Upper lobe of left lung (tissue), 6 donors: ENCODE results near the gene MLN. TPM values are rescaled to one million over a fixed set of nuclear protein-coding genes. Genes with fewer than 3 reads are reported as not detected.
A peak's percentile ranks its signal among the peaks of the same experiment; 100 is the strongest.

Experiments used
- ATAC-seq, 2 donors: fragments of 200-7000 bp; cut with Tn5 transposase; one replicate each; pipeline ENCODE4 v1.9.1; 2022; ENCODE audit warnings: mild to moderate bottlenecking in 2 of 2, moderate library complexity in 2 of 2; ENCODE audit not compliant: low FRiP score in 2 of 2
- DNase-seq, 2 donors: peaks; one replicate each; pipeline ENCODE4 v3.0.0-alpha.2; 2019 to 2020
- H3K27ac ChIP-seq, 4 donors: fragments of 200-600 bp; sonication (generic); one replicate each; pipeline ENCODE4 v1.5.1; 2016 to 2019
- H3K27me3 ChIP-seq, 4 donors: fragments of 200-600 bp; sonication (generic); one replicate each; pipeline ENCODE4 v1.5.1; 2017 to 2019
- H3K36me3 ChIP-seq, 4 donors: fragments of 200-600 bp; sonication (generic); one replicate each; pipeline ENCODE4 v1.5.1; 2016 to 2019
- H3K4me1 ChIP-seq, 4 donors: fragments of 200-600 bp; sonication (generic); one replicate each; pipeline ENCODE4 v1.5.1; 2018 to 2019
- H3K4me3 ChIP-seq, 4 donors: fragments of 200-600 bp; sonication (generic); one replicate each; pipeline ENCODE4 v1.5.1; 2017 to 2019; ENCODE audit warnings: mild to moderate bottlenecking in 2 of 4, moderate library complexity in 1 of 4
- H3K9me3 ChIP-seq, 4 donors: fragments of 200-600 bp; sonication (generic); one replicate each; pipeline ENCODE4 v1.5.1; 2018 to 2019
- EP300 ChIP-seq, 4 donors: sonication (generic); formaldehyde crosslinking; IDR thresholded peaks; one replicate each; pipeline ENCODE4 v1.5.1; 2017; ENCODE audit warnings: antibody characterized with exemption in 4 of 4, control low read depth in 2 of 4
- POLR2A ChIP-seq, 4 donors: fragments of 450-650 bp; IDR thresholded peaks; one replicate each; pipeline ENCODE4 v1.5.1; 2016 to 2017; ENCODE audit warnings: antibody characterized with exemption in 4 of 4, mild to moderate bottlenecking in 2 of 4
- POLR2AphosphoS5 ChIP-seq, 2 donors: sonication (generic); formaldehyde crosslinking; IDR thresholded peaks; one replicate each; pipeline ENCODE4 v1.5.1; 2017; ENCODE audit warnings: antibody characterized with exemption in 2 of 2
- WGBS, 2 donors: methylation state at CpG; one replicate each; pipeline ENCODE4 v1.1.5; 2017 to 2018; 5-methylcytosine and 5-hydroxymethylcytosine counted together
- total RNA-seq, 6 donors: library from RNA; depleted of rRNA in 4 of 6; stranded (reverse); fragments of >200 nt in 4 of 6; gene quantifications; one replicate each; pipeline versions ENCODE4 v1.1.0 to v1.2.1, GENCODE V29; 2016 to 2021
- TF ChIP-seq, protein P1 (sequence below), 6 experiments: fragments of 450-650 bp in 4 of 6; fragments of 200-600 bp in 2 of 6; sonication (generic) in 2 of 6; IDR thresholded peaks; one replicate each; pipeline ENCODE4 v1.5.1; 2016 to 2019; ENCODE audit warnings: antibody characterized with exemption in 6 of 6
- donor health status: DM: no; HTN: no; CAD: no; lungs with moderate emphysema.
- donor health status: DM: no; HTN: yes; CAD: no; lungs with severe emphysema.

Gene MLN
- total RNA-seq, 6 donors from 2014 or later = not detected

DNA sequence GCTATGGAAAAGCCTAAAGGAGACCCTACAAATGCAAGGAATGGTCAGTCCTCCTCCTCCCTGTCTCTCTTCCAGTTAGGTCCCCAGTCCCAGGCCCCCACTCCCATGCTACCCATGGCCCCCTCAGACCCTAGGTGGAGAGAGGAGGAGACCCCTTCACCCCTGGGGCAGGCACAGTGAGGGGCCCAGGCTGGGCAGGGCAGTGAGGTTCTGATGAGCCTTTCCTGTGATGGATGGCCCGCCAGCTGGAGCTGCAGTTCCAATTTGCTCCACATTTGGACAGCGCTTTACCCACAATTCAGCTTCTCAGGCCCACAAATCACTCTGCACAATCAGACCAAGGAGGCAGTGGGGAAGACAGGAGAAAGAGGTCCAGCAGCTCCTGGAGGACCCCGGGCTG is 37.3 kb upstream of the MLN start:
- Histone ChIP-seq H3K9me3 (no peaks in the 10 kb centered on the region), H3K4me1 (peaks cover 11 to 22% (median 14%) of the 10 kb centered on the region in 4 donors), H3K4me3 (no peak overlapping the region), H3K27me3 (no peaks in the 10 kb centered on the region), H3K36me3 (no peaks in the 10 kb centered on the region), H3K27ac (no peak overlapping the region)
- no peak for ATAC-seq
- TF ChIP-seq POLR2AphosphoS5 (IDR thresholded peaks at IDR 0.05) (no peak), POLR2A (IDR thresholded peaks at IDR 0.05) (no peak), EP300 (IDR thresholded peaks at IDR 0.05) (no peak)
- WGBS, 2 donors = 92 to 100% methylated on average over 3 of the region's 3 CpGs
- DNase-seq = no peak

DNA sequence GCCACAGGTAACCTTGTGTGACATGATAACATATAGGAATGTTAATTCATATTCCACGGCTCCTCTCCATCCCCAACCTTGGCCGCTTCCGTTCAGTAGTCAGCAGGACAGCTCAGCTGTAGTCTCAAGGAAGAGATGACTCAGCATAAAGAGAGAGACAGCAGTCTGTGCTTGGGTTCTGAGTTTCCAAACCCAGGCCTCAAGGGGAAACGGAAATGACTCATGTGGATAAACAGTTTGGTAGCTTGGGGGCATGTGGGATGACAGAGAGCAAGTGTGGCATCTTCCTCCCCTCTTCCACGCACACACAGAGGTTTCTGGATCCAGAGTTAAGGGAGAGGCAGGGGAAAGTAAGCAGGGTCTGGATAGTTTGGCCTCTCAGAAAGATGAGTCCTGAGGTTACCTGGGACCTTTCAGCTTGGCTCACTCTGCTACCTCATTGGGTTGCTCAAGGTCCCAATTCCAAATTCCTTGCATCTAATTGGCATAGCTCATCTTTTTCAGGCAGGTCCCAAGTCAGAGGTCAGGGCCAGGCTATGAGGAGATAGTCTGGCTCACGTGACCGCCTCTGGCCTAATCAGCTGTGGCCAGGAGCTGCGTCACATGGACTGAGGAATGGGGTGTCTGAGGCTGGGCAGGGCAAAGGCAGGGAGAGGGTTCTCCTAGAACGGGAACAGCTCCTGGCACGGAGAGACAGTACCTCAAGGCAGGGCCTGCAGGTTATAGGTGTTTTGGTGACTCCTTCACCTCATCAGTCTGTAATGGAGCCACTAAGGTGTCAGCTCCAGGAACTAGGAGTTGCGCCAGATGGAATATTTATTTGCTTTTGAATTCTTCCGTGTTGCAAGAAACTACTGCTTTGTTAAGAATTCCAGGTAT is 36.5 kb upstream of the MLN start:
- WGBS, 2 donors = 57 to 58% methylated on average over 11 to 12 of the region's 12 CpGs
- H3K36me3 ChIP-seq = no peaks in the 10 kb centered on the region
- ATAC-seq = peak; percentile 65 to 85
- H3K4me1 ChIP-seq = peaks cover 11 to 22% (median 14%) of the 10 kb centered on the region in 4 donors
- DNase-seq = peak in 1 of 2 donors; percentile 48
- peak overlapping the region; percentile 2 to 40 (median 14) for H3K27ac ChIP-seq
- H3K4me3 ChIP-seq = no peak overlapping the region
- H3K9me3 ChIP-seq = no peaks in the 10 kb centered on the region
- H3K27me3 ChIP-seq = no peaks in the 10 kb centered on the region
- TF ChIP-seq POLR2A (IDR thresholded peaks at IDR 0.05) = no peak
- peak; percentile 33 to 46 for TF ChIP-seq POLR2AphosphoS5 (IDR thresholded peaks at IDR 0.05)

DNA sequence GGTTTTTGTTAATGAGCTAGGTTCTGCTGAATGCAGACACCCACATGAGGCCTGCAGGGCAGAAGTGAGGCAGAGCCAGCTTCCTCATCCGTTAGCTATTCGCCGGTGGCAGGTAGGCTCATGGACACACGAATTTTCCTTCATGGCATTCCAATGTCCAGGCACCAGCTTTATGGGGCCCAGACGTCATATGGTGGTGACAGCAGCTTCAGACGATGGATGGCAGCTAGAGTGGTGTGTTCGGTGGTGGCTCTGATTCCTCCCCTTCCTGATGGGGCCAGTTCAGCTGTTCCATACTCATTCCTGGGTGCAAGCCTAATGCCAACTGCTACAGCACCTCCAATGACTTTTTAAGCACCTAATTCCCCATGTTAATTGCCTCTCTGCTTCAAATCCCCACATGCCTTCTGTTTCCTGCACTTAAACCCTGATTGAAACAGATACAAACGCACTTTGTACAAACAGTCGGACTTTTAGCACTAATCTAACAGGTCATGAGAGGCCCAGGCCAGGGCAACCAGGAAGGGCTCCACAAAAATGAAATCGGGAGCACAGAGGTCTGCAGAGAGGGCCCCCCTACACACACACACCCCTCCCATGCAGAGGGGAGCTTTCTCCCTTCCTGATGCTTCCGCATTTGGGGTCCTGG is 35.7 kb upstream of the MLN start:
- H3K4me3 ChIP-seq = no peak overlapping the region
- no peak for TF ChIP-seq POLR2A (IDR thresholded peaks at IDR 0.05)
- TF ChIP-seq POLR2AphosphoS5 (IDR thresholded peaks at IDR 0.05) = no peak
- no peak for TF ChIP-seq EP300 (IDR thresholded peaks at IDR 0.05)
- TF ChIP-seq, protein P1, sequence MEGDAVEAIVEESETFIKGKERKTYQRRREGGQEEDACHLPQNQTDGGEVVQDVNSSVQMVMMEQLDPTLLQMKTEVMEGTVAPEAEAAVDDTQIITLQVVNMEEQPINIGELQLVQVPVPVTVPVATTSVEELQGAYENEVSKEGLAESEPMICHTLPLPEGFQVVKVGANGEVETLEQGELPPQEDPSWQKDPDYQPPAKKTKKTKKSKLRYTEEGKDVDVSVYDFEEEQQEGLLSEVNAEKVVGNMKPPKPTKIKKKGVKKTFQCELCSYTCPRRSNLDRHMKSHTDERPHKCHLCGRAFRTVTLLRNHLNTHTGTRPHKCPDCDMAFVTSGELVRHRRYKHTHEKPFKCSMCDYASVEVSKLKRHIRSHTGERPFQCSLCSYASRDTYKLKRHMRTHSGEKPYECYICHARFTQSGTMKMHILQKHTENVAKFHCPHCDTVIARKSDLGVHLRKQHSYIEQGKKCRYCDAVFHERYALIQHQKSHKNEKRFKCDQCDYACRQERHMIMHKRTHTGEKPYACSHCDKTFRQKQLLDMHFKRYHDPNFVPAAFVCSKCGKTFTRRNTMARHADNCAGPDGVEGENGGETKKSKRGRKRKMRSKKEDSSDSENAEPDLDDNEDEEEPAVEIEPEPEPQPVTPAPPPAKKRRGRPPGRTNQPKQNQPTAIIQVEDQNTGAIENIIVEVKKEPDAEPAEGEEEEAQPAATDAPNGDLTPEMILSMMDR (IDR thresholded peaks at IDR 0.05) = no peak
- DNase-seq (no peak), ATAC-seq (no peak)
- no peaks in the 10 kb centered on the region for H3K27me3 ChIP-seq
- no peaks in the 10 kb centered on the region for H3K36me3 ChIP-seq
- 45 to 62% methylated on average over 9 to 11 of the region's 11 CpGs for WGBS, 2 donors
- H3K9me3 ChIP-seq = no peaks in the 10 kb centered on the region
- H3K27ac ChIP-seq = peak overlapping the region in 1 of 4 donors; percentile 27
- H3K4me1 ChIP-seq = peaks cover 11 to 22% (median 14%) of the 10 kb centered on the region in 4 donors

DNA sequence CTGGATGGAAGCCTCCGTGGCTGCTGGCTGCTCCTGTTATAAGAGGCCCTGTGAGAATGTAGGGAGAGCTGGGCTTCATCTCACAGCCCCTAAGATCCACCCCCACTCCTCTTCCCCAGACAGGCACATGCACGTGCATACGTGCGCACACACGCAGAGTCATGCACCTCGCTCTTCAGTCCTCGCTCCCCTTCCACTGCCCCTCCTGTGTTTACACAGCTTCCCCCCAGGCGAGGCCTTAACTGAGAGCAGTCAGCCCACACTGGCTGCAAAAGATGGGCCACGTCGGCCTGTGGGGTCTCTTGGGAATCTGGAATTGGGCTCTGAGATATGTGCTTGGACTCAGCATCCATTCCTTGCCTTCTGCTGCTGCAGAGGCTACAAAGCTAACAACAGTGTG is 35.2 kb upstream of the MLN start:
- Histone ChIP-seq H3K4me3 (no peak overlapping the region), H3K27me3 (no peaks in the 10 kb centered on the region), H3K9me3 (no peaks in the 10 kb centered on the region), H3K36me3 (no peaks in the 10 kb centered on the region), H3K27ac (no peak overlapping the region), H3K4me1 (peaks cover 11 to 22% (median 14%) of the 10 kb centered on the region in 4 donors)
- no peak for DNase-seq
- WGBS, 2 donors = 85 to 90% methylated on average over 10 of the region's 10 CpGs
- no peak for TF ChIP-seq POLR2A (IDR thresholded peaks at IDR 0.05)
- TF ChIP-seq, protein P1 (IDR thresholded peaks at IDR 0.05) = no peak
- TF ChIP-seq POLR2AphosphoS5 (IDR thresholded peaks at IDR 0.05) = no peak
- no peak for TF ChIP-seq EP300 (IDR thresholded peaks at IDR 0.05)
- ATAC-seq = no peak

DNA sequence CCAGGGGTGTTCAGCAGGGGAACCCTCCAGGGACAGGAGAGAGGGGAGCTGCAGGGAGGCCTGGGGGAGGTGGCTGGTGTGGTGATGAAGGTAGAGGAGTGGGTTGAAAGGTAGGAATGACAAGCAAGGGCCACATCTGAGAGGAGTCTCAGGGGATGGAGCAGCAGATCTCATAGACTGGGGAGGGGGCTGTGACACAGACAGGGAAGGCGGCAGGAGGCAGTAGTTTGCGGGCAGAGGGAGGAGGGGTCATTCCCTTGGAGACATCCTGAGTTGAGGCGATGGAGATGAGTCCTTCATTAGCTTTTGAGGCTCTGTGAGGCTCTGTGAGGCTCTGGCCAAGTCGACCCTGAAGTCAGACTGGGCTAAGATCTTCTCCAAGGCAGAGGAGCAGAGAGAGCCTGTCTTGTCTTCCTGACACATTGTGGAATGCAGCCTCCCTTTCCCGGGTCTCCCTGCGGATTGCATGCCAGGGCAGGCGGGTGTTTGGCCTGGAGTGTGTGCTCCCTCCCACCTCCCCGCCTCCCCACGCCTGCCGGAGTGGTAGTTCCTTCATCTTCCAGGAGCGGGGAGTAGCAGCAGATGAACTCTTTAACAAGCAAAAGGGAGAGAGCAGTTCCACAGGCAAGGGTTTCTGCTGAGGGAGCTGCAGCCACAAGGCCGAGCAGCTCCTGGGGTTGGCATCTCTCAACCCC is 34.3 kb upstream of the MLN start:
- 50 to 73% methylated on average over 10 to 12 of the region's 12 CpGs for WGBS, 2 donors
- TF ChIP-seq POLR2A (IDR thresholded peaks at IDR 0.05) = no peak
- no peak for TF ChIP-seq EP300 (IDR thresholded peaks at IDR 0.05)
- TF ChIP-seq, protein P1 (IDR thresholded peaks at IDR 0.05) = no peak
- no peak for TF ChIP-seq POLR2AphosphoS5 (IDR thresholded peaks at IDR 0.05)
- Histone ChIP-seq H3K36me3 (no peaks in the 10 kb centered on the region), H3K4me3 (no peak overlapping the region), H3K27ac (no peak overlapping the region), H3K4me1 (peaks cover 11 to 22% (median 14%) of the 10 kb centered on the region in 4 donors), H3K27me3 (no peaks in the 10 kb centered on the region), H3K9me3 (no peaks in the 10 kb centered on the region)
- DNase-seq (no peak), ATAC-seq (no peak)
